ENCODE measurements around the gene PEX14.
A peak's percentile ranks its signal among the peaks of the same experiment; 100 is the strongest.

PEX14 gene

GRCh38 chr1:10510520-10511493, 36.1 kb downstream of the PEX14 start:
- no peak for TF ChIP-seq NFIC (IDR thresholded peaks at IDR 0.05)
- 0 out of 2 replicates have a peak, but pooled peaks have one; percentile 63 for TF ChIP-seq FOXM1 (IDR thresholded peaks at IDR 0.05; ENCODE audit: borderline replicate concordance, low read depth)
- no peak for TF ChIP-seq TCF12 (IDR thresholded peaks at IDR 0.05; ENCODE audit: low read depth)
- TF ChIP-seq ZBTB7A (IDR thresholded peaks at IDR 0.05; ENCODE audit: low read depth), result no peak

- no peak for TF ChIP-seq FOXM1 (IDR thresholded peaks at IDR 0.05; ENCODE audit: borderline replicate concordance, low read depth)
- no peak for TF ChIP-seq TAF1 (IDR thresholded peaks at IDR 0.05; ENCODE audit: low read depth)
- TF ChIP-seq CEBPB (IDR thresholded peaks at IDR 0.05), result no peak
- TF ChIP-seq TEAD4 (IDR thresholded peaks at IDR 0.05), result no peak
These were observed 36.7 kb downstream of the PEX14 start for GRCh38 chr1:10511494-10511885.

DNA sequence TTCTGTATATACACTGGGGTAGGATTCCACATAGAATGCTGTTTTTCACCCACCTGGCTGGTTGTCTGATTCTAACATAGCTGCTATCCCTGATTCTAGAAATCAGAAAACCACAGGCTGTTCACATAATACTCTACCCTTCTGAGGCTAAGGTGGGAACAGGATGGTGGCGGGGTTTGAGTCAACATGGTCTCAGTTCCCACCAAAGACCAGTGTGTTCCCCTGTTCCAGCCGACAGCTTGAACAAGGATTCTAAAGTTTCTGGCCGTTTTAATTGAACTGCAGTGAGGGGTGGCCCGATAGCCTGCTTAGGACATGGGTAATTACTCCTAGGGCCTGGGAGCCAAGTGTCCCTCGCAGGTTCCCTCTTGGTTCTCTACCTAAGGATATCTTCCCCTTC, 38.4 kb downstream of the PEX14 start:
- TF ChIP-seq EP300 (IDR thresholded peaks at IDR 0.05; ENCODE audit: borderline replicate concordance) (no peak), TCF12 (IDR thresholded peaks at IDR 0.05; ENCODE audit: low read depth) (no peak), RAD21 (IDR thresholded peaks at IDR 0.05; ENCODE audit: low read depth) (no peak), CREB1 (IDR thresholded peaks at IDR 0.05; ENCODE audit: low read depth) (no peak), TEAD4 (IDR thresholded peaks at IDR 0.05) (no peak), EGR1 (IDR thresholded peaks at IDR 0.05) (no peak), CEBPB (IDR thresholded peaks at IDR 0.05) (no peak), FOXM1 (IDR thresholded peaks at IDR 0.05; ENCODE audit: borderline replicate concordance, low read depth) (no peak), TAF1 (IDR thresholded peaks at IDR 0.05; ENCODE audit: low read depth) (no peak), NFIC (IDR thresholded peaks at IDR 0.05) (no peak), YY1 (IDR thresholded peaks at IDR 0.05; ENCODE audit: low read depth) (no peak), ZBTB7A (IDR thresholded peaks at IDR 0.05; ENCODE audit: low read depth) (no peak)
- TF ChIP-seq, protein P1, sequence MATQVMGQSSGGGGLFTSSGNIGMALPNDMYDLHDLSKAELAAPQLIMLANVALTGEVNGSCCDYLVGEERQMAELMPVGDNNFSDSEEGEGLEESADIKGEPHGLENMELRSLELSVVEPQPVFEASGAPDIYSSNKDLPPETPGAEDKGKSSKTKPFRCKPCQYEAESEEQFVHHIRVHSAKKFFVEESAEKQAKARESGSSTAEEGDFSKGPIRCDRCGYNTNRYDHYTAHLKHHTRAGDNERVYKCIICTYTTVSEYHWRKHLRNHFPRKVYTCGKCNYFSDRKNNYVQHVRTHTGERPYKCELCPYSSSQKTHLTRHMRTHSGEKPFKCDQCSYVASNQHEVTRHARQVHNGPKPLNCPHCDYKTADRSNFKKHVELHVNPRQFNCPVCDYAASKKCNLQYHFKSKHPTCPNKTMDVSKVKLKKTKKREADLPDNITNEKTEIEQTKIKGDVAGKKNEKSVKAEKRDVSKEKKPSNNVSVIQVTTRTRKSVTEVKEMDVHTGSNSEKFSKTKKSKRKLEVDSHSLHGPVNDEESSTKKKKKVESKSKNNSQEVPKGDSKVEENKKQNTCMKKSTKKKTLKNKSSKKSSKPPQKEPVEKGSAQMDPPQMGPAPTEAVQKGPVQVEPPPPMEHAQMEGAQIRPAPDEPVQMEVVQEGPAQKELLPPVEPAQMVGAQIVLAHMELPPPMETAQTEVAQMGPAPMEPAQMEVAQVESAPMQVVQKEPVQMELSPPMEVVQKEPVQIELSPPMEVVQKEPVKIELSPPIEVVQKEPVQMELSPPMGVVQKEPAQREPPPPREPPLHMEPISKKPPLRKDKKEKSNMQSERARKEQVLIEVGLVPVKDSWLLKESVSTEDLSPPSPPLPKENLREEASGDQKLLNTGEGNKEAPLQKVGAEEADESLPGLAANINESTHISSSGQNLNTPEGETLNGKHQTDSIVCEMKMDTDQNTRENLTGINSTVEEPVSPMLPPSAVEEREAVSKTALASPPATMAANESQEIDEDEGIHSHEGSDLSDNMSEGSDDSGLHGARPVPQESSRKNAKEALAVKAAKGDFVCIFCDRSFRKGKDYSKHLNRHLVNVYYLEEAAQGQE (IDR thresholded peaks at IDR 0.05; ENCODE audit: low read depth), result no peak
- TF ChIP-seq, protein P2, sequence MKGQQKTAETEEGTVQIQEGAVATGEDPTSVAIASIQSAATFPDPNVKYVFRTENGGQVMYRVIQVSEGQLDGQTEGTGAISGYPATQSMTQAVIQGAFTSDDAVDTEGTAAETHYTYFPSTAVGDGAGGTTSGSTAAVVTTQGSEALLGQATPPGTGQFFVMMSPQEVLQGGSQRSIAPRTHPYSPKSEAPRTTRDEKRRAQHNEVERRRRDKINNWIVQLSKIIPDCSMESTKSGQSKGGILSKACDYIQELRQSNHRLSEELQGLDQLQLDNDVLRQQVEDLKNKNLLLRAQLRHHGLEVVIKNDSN (IDR thresholded peaks at IDR 0.05), result no peak
- TF ChIP-seq, protein P3, sequence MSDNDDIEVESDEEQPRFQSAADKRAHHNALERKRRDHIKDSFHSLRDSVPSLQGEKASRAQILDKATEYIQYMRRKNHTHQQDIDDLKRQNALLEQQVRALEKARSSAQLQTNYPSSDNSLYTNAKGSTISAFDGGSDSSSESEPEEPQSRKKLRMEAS (IDR thresholded peaks at IDR 0.05), result no peak

DNA sequence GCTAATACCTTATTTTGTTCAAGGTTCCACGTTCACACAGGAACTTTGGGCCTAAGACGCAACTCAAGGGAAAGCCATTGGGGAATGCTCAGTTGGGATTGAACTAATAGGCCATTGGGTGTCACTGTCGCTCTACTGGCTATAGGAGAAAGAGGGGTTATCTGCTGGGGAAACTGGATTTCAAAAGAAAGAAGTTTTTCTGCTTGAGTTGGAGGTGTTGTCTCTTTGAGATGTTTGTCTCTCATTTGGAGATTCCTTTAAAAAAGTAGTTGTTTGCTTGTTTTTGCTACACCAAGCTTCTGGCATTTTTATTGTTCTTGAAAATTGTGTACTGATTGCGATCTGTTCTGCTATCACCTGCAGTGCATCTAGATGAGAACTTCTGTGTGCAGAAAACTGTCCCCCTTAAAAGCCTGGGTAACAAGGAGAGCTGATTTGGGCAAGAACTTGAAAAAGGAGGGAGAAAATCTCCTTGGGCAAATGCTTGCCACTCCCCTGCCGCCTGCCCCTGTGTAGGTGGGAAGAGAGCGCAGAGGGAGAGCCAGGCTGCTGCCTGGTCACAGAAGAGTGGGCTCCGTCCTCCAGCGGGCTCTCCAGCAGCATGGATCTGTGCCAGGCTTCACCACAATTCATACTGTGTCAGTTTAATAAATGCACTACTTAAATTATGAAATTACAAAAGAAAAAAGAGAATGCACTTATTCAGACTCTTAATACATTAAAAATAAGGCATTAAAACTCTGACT, 39.9 kb downstream of the PEX14 start:
- TF ChIP-seq, protein P3 (IDR thresholded peaks at IDR 0.05), result peak; percentile 45; the same call in 1 of the 2 replicates
- TF ChIP-seq TCF12 (IDR thresholded peaks at IDR 0.05; ENCODE audit: low read depth) (no peak), EGR1 (IDR thresholded peaks at IDR 0.05) (no peak), RAD21 (IDR thresholded peaks at IDR 0.05; ENCODE audit: low read depth) (peak; percentile 84), NFIC (IDR thresholded peaks at IDR 0.05) (peak; percentile 44; the same call in 1 of the 2 replicates), CREB1 (IDR thresholded peaks at IDR 0.05; ENCODE audit: low read depth) (no peak)
- TF ChIP-seq, protein P2 (IDR thresholded peaks at IDR 0.05), result no peak

DNA sequence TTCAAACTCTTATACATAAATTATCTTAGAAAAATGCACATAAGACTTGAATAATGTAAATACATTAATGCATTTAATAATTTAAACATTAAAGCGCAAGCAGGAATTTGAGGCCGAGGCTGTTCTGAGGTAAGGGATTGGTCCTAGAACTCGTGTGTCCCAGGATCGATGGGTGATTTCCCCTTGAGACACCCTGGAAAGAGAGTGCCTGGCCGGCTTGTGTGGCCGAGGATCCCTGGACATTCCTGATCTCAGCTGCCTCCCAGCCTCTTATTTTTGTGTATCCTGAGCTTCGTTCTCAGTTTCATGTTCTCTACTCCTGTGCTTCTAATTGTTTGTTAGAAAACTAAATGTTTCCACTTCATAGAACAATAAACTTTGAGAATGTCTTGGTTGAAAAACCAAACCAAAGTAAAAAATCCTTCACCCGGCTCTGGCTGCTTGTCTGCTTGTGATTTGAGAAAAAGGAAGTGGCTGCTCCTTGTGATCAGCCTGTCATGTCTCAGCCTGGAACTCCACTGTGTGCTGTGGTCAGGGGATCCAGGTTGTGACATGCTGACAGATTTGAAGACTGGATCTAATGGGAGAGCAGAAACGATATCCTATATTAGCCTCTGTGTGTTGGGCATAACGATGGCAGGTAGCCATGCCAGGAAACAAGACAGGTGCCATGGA, 40.7 kb downstream of the PEX14 start:
- TF ChIP-seq TCF12 (IDR thresholded peaks at IDR 0.05; ENCODE audit: low read depth) (no peak), NFIC (IDR thresholded peaks at IDR 0.05) (no peak), YY1 (IDR thresholded peaks at IDR 0.05; ENCODE audit: low read depth) (no peak), CEBPB (IDR thresholded peaks at IDR 0.05) (no peak), RAD21 (IDR thresholded peaks at IDR 0.05; ENCODE audit: low read depth) (no peak), CREB1 (IDR thresholded peaks at IDR 0.05; ENCODE audit: low read depth) (no peak), ZBTB7A (IDR thresholded peaks at IDR 0.05; ENCODE audit: low read depth) (no peak), EP300 (IDR thresholded peaks at IDR 0.05; ENCODE audit: borderline replicate concordance) (no peak), TAF1 (IDR thresholded peaks at IDR 0.05; ENCODE audit: low read depth) (no peak), FOXM1 (IDR thresholded peaks at IDR 0.05; ENCODE audit: borderline replicate concordance, low read depth) (no peak), TEAD4 (IDR thresholded peaks at IDR 0.05) (no peak), EGR1 (IDR thresholded peaks at IDR 0.05) (no peak)
- TF ChIP-seq, protein P2 (IDR thresholded peaks at IDR 0.05), result no peak
- TF ChIP-seq, protein P3 (IDR thresholded peaks at IDR 0.05), result no peak
- TF ChIP-seq, protein P1 (IDR thresholded peaks at IDR 0.05; ENCODE audit: low read depth), result no peak

Measured in Ishikawa (cell line).